ENCODE data around the gene RAMACL. TPM values are rescaled to one million over a fixed set of nuclear protein-coding genes. Genes with fewer than 3 reads are reported as not detected.

RAMACL gene
- total RNA-seq, 1 experiment from 2014 or later: 2.2 TPM

DNA sequence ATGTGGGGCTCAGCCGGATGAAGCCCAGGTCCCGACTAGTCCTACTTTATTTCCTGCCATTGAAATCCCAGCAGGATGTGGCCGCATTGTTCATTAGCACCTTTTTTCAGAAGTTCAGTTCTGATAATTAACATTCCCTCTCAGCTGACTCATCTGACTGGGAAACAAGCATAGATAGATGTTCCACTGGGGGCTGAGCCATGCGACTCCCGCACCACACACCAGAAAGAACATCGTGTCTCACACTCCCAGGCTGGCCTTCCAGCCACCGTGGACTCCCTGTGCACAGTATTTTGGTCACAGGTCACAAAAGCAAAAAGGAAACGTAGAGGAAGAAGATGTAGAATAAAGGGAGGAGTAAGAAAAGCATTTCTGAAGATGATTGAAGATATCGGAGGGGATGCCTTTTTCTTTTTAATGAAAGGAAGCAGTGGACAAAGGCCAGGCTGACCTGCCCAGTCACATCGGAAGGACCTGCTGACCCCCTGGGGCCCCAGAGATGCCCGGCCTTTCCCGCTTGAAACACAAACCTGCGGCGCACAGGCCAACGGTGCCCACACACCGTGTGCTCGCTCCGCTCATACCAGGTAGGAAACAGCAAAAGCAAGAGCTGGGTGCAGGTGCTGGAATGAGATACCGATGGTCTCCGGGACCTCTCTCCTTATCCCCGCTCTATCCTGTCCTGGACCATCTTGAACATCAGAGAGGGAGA is 28.7 kb upstream of the RAMACL start:
- Mint-ChIP-seq H3K27me3 (ENCODE audit: unreplicated experiment) (no peaks in the 10 kb centered on the region), H3K36me3 (ENCODE audit: insufficient read depth, unreplicated experiment) (peaks cover 11% of the 10 kb centered on the region), H3K4me1 (ENCODE audit: low read depth, unreplicated experiment) (peaks cover 16% of the 10 kb centered on the region), H3K27ac (ENCODE audit: unreplicated experiment) (no peak overlapping the region), H3K4me3 (ENCODE audit: low read depth, unreplicated experiment) (no peak overlapping the region), H3K9me3 (ENCODE audit: low read depth, unreplicated experiment) (no peaks in the 10 kb centered on the region)
- intact Hi-C loops (cut with micrococcal nuclease; ENCODE audit: unreplicated experiment): no loop called here
- DNase-seq: no peak
- no peak for TF ChIP-seq CTCF (IDR thresholded peaks at IDR 0.05; ENCODE audit: unreplicated experiment)
- BruUV-seq (replicated peaks): no TSS peak
- CTCF ChIA-PET: no interaction called here

- Mint-ChIP-seq H3K27me3 (ENCODE audit: unreplicated experiment) (no peaks in the 10 kb centered on the region), H3K36me3 (ENCODE audit: insufficient read depth, unreplicated experiment) (peaks cover 11% of the 10 kb centered on the region), H3K4me1 (ENCODE audit: low read depth, unreplicated experiment) (peaks cover 10% of the 10 kb centered on the region), H3K9me3 (ENCODE audit: low read depth, unreplicated experiment) (no peaks in the 10 kb centered on the region), H3K27ac (ENCODE audit: unreplicated experiment) (no peak overlapping the region), H3K4me3 (ENCODE audit: low read depth, unreplicated experiment) (no peak overlapping the region)
- TF ChIP-seq CTCF (IDR thresholded peaks at IDR 0.05; ENCODE audit: unreplicated experiment): no peak
- intact Hi-C loops (cut with micrococcal nuclease; ENCODE audit: unreplicated experiment): no loop called here
- CTCF ChIA-PET: no interaction called here
- no peak for DNase-seq
- BruUV-seq (replicated peaks): no TSS peak
Observed at GRCh38 chr6:166614589-166614988, 28.1 kb upstream of the RAMACL start.

DNA sequence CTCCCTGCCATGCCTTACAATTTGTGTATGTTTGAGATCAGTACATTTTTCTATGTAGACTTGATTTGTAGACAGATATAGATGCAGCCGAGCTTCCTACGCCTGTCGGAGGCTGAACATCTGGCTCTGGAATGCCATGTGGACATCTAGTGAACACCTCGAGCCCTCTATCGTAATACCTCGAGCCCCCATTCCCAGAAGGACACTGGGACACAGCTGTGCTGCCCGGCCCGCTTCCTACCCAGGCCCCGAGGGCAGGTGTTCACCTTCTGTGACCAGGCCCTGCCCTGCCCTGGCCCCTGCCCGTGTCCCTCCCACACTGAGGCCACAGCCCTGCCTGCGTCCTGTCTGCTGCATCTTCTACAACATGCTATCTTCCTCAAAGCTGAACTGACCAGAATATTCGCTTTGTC is 27.7 kb upstream of the RAMACL start:
- Mint-ChIP-seq H3K4me1 (ENCODE audit: low read depth, unreplicated experiment) (peaks cover 8% of the 10 kb centered on the region), H3K36me3 (ENCODE audit: insufficient read depth, unreplicated experiment) (peaks cover 11% of the 10 kb centered on the region), H3K4me3 (ENCODE audit: low read depth, unreplicated experiment) (no peak overlapping the region), H3K27me3 (ENCODE audit: unreplicated experiment) (no peaks in the 10 kb centered on the region), H3K9me3 (ENCODE audit: low read depth, unreplicated experiment) (no peaks in the 10 kb centered on the region), H3K27ac (ENCODE audit: unreplicated experiment) (no peak overlapping the region)
- no peak for DNase-seq
- intact Hi-C loops (cut with micrococcal nuclease; ENCODE audit: unreplicated experiment): no loop called here
- no TSS peak for BruUV-seq (replicated peaks)
- no peak for TF ChIP-seq CTCF (IDR thresholded peaks at IDR 0.05; ENCODE audit: unreplicated experiment)
- CTCF ChIA-PET: interaction anchor here (0.8 kb wide), 1 partner anchor 14 kb away, joined by 5 read pairs; no protein-coding TSS in a partner anchor

DNA sequence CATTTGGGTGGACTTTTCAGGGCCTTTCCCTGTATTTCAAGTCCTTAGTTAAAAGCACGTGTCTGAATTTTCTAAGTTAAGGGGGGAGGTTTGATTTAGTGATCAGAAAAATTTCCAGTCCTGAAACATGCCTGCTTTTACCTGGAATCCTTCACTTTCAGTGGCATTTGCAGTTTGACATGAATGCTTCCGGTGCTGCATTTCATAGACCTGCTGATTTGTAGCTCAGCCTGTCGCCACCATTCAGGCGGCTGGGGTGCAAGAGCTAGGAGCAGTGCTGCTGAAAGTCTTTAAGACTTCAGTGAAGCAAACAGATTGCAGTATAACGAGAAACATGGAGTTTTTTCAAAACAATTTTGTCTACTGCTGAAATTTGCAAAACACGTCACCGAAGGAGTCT is 26.5 kb upstream of the RAMACL start:
- intact Hi-C loops (cut with micrococcal nuclease; ENCODE audit: unreplicated experiment): no loop called here
- Mint-ChIP-seq H3K4me3 (ENCODE audit: low read depth, unreplicated experiment) (no peak overlapping the region), H3K27me3 (ENCODE audit: unreplicated experiment) (no peaks in the 10 kb centered on the region), H3K4me1 (ENCODE audit: low read depth, unreplicated experiment) (peaks cover 8% of the 10 kb centered on the region), H3K36me3 (ENCODE audit: insufficient read depth, unreplicated experiment) (peaks cover 7% of the 10 kb centered on the region), H3K9me3 (ENCODE audit: low read depth, unreplicated experiment) (no peaks in the 10 kb centered on the region), H3K27ac (ENCODE audit: unreplicated experiment) (no peak overlapping the region)
- BruUV-seq (replicated peaks): no TSS peak
- no peak for TF ChIP-seq CTCF (IDR thresholded peaks at IDR 0.05; ENCODE audit: unreplicated experiment)
- CTCF ChIA-PET: no interaction called here
- DNase-seq: no peak

Measured in Calu3 (cell line).